GM12864 (cell line): ENCODE results near the gene HSDL2.

Experiments
- DNase-seq: peaks from one replicate; pipeline ENCODE4 v3.0.0-alpha.2; 2011; ENCODE audit warnings: low read depth
- H3K4me3 ChIP-seq: 2 replicates; pipeline ENCODE4 v1.5.1; 2011; ENCODE audit warnings: mild to moderate bottlenecking, low read depth, low read length, control low read depth
- TF ChIP-seq, protein P1 (sequence below): IDR thresholded peaks from 2 replicates; pipeline ENCODE4 v1.5.1; 2011; ENCODE audit warnings: low read depth, mild to moderate bottlenecking, moderate library complexity, low read length, control low read depth, inconsistent platforms; ENCODE audit errors: missing control alignments

HSDL2 gene

DNA sequence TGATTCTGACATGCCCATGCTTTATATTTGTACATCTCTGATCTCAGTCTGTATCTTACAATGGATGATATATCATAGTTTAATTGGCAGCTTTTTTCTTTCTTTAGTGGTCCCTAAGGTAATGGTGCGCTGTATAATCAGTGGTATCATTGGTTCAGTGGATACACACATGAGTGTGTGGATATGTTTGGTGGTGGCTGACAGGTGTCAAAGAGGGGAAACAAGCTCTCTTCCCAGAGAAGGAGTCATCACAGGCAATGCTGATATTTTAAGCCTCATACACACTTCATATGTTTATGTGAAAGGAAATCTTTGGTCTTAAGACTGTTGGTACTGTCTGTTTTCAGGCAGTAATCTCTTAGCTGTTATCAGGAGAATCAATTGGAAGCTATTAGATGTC, 54.6 kb downstream of the HSDL2 start:
- TF ChIP-seq, protein P1, sequence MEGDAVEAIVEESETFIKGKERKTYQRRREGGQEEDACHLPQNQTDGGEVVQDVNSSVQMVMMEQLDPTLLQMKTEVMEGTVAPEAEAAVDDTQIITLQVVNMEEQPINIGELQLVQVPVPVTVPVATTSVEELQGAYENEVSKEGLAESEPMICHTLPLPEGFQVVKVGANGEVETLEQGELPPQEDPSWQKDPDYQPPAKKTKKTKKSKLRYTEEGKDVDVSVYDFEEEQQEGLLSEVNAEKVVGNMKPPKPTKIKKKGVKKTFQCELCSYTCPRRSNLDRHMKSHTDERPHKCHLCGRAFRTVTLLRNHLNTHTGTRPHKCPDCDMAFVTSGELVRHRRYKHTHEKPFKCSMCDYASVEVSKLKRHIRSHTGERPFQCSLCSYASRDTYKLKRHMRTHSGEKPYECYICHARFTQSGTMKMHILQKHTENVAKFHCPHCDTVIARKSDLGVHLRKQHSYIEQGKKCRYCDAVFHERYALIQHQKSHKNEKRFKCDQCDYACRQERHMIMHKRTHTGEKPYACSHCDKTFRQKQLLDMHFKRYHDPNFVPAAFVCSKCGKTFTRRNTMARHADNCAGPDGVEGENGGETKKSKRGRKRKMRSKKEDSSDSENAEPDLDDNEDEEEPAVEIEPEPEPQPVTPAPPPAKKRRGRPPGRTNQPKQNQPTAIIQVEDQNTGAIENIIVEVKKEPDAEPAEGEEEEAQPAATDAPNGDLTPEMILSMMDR, result no peak
- DNase-seq, result no peak

DNA sequence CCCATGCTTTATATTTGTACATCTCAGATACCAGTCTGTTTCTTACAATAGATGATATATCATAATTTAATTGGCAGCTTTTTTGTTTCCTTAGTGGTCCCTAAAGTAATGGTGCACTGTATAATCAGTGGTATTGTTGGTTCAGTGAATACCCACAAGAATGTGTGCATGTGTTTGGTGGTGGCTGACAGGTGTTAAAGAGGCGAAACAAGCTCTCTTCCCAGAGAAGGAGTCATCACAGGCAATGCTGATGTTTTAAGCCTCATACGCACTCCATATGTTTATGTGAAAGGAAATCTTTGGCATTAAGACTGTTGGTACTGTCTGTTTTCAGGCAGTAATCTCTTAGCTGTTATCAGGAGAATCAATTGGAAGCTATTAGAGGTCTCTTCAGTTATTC, 57.5 kb downstream of the HSDL2 start:
- DNase-seq, result no peak
- TF ChIP-seq, protein P1, result no peak
- H3K4me3 ChIP-seq, result no peak overlapping the region

More for the DNA sequence above, 54.6 kb downstream of the HSDL2 start:
- H3K4me3 ChIP-seq, result no peak overlapping the region

DNA sequence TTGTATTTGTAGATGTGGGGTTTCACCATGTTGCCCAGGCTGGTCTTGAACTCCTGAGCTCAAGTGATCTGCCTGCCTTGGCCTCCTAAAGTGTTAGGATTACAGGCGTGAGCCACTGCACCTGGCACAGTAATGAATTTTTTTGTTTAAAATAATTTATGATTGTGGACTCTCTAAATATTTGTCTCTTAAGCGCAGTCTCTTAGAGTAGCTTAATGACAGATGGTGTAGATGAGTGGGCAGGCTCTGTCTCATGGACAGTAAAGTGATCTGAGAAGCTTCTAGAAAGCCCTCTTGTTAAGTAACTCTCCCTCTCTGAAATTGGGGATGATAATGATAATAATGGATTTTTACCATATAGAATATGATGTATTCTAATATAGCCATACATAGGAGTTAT, 59.3 kb downstream of the HSDL2 start:
- TF ChIP-seq, protein P1, result no peak
- H3K4me3 ChIP-seq, result no peak overlapping the region
- DNase-seq, result no peak

DNA sequence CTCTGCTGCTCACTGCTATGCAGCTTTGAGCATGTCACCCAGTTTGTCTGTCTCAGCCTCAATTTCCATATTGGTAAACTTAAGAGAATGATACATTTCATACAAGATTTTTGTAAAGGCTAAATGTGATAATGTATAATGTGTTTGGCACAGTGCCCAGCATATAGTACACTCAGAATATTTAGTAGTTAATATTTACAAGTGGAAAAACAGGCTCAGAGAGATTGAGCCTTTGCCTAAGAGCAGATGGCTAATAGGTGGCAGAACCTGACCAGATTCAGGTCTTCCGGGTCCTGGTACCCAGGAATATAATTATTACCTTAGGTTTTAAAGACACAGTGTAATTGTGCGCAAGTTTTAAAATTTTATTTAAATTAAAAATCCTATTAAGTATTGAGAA, 59.9 kb downstream of the HSDL2 start:
- H3K4me3 ChIP-seq, result no peak overlapping the region
- no peak for DNase-seq
- TF ChIP-seq, protein P1, result no peak

DNA sequence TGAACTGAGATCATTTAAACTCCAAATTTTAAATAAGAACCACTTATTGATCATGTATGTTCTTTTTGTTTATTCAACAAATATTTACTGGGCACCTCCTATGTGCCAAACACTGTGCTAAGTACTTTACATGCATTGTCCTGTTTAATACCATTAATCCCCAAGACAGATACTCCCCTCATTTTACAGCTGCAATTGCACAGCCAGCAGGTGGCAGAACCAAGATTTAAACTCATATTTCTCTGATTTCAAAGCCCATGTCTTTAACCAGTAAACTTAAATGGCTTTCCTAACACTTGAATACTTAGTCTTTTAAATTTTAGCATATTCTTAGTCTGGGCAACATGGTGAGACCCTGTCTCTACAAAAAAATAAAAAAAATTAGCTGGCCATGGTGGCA, 63.3 kb downstream of the HSDL2 start:
- no peak overlapping the region for H3K4me3 ChIP-seq
- TF ChIP-seq, protein P1, result peak; percentile 36
- no peak for DNase-seq

DNA sequence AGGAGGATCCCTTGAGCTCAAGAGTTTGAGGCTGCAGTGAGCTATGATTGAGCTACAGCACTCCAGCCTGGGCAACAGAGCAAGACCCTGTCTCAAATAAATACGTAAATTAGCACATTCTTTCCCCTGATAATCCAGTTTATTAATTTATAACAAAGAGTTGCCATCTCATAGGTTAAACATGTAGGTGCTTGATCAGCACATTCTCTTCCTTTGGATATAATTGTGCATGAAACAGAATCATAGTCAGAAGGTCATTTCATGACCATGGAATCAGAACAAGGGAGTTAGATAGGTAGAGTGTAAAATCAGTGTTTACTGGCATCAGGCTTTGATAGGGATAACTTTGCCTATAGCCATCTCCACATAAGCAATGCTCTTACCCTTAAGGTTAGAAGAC, 63.7 kb downstream of the HSDL2 start:
- TF ChIP-seq, protein P1, result no peak
- no peak for DNase-seq
- H3K4me3 ChIP-seq, result no peak overlapping the region

DNA sequence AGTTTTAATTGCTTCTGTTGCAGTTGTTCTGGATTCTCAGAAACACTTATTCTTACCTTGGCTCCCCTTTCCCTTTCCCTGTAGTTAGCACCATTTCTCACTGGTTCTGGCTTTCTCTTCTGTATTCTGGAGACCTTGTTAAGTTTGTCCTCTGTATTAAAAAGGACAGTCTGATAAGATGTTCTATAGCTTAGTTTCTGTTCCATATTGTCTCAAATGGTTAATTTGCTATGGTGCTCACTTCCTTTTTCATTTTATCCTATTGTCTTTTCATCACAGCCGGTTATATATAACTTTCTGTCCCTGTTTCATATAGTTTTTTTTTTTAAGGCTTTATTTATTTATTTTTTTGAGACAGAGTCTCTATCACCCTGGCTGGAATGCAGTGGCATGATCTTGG, 65.3 kb downstream of the HSDL2 start:
- TF ChIP-seq, protein P1, result no peak
- no peak for DNase-seq
- no peak overlapping the region for H3K4me3 ChIP-seq
